ENCODE data around the gene GLP2R. TPM values are rescaled to one million over a fixed set of nuclear protein-coding genes. Genes with fewer than 3 reads are reported as not detected.

GLP2R gene
- polyA plus RNA-seq, 1 donor from 2014 or later: not detected

- H3K9ac ChIP-seq (ENCODE audit: low read length): no peak overlapping the region
- no peak overlapping the region for H3K4me3 ChIP-seq (ENCODE audit: low read length)
- H3K9me2 ChIP-seq (ENCODE audit: insufficient read depth, low read length): no peaks in the 10 kb centered on the region
- no peaks in the 10 kb centered on the region for H3K9me3 ChIP-seq (ENCODE audit: low read length)
- TF ChIP-seq RAD21 (conservative IDR thresholded peaks at IDR 0.05): no peak
- no peak for TF ChIP-seq SMC3 (conservative IDR thresholded peaks at IDR 0.05; ENCODE audit: poor library complexity)
- no peak for TF ChIP-seq POLR2AphosphoS5 (IDR thresholded peaks at IDR 0.05)
- TF ChIP-seq TAF1 (IDR thresholded peaks at IDR 0.05; ENCODE audit: low read depth): no peak
- TF ChIP-seq REST (IDR thresholded peaks at IDR 0.05; ENCODE audit: borderline replicate concordance): no peak
- H2AFZ ChIP-seq (ENCODE audit: low read depth, low read length): no peak overlapping the region
- H3K79me2 ChIP-seq (replicated peaks; ENCODE audit: insufficient read depth, low read length): no peaks in the 10 kb centered on the region
- no peak overlapping the region for H3K4me2 ChIP-seq (ENCODE audit: low read length)
- H3F3A ChIP-seq (ENCODE audit: insufficient read depth, low read length, poor library complexity, severe bottlenecking): no peaks in the 10 kb centered on the region
- no peaks in the 10 kb centered on the region for H3K27me3 ChIP-seq (ENCODE audit: insufficient read depth, low read depth, low read length)
- no peak overlapping the region for H3K27ac ChIP-seq (ENCODE audit: low read length)
- H3K36me3 ChIP-seq (ENCODE audit: insufficient read depth, low read length): no peaks in the 10 kb centered on the region
- no peaks in the 10 kb centered on the region for H4K20me1 ChIP-seq (ENCODE audit: insufficient read depth)
These were observed 74.4 kb downstream of the GLP2R start for GRCh38 chr17:9900044-9900594.

- Histone ChIP-seq H3K27ac (ENCODE audit: low read length) (no peak overlapping the region), H4K20me1 (ENCODE audit: insufficient read depth) (no peaks in the 10 kb centered on the region), H3K36me3 (ENCODE audit: insufficient read depth, low read length) (no peaks in the 10 kb centered on the region), H3K9ac (ENCODE audit: low read length) (no peak overlapping the region), H3K79me2 (replicated peaks; ENCODE audit: insufficient read depth, low read length) (no peaks in the 10 kb centered on the region), H3K4me2 (ENCODE audit: low read length) (no peak overlapping the region), H3K9me2 (ENCODE audit: insufficient read depth, low read length) (no peaks in the 10 kb centered on the region), H3F3A (ENCODE audit: insufficient read depth, low read length, poor library complexity, severe bottlenecking) (no peaks in the 10 kb centered on the region), H3K27me3 (ENCODE audit: insufficient read depth, low read depth, low read length) (no peaks in the 10 kb centered on the region), H3K9me3 (ENCODE audit: low read length) (no peaks in the 10 kb centered on the region), H3K4me3 (ENCODE audit: low read length) (no peak overlapping the region), H2AFZ (ENCODE audit: low read depth, low read length) (no peak overlapping the region)
- TF ChIP-seq TAF1 (IDR thresholded peaks at IDR 0.05; ENCODE audit: low read depth) (no peak), RAD21 (conservative IDR thresholded peaks at IDR 0.05) (no peak), CTCF (IDR thresholded peaks at IDR 0.05; ENCODE audit: poor library complexity, severe bottlenecking) (no peak), REST (IDR thresholded peaks at IDR 0.05; ENCODE audit: borderline replicate concordance) (no peak), MXI1 (conservative IDR thresholded peaks at IDR 0.05; ENCODE audit: poor library complexity, severe bottlenecking) (no peak), SMC3 (conservative IDR thresholded peaks at IDR 0.05; ENCODE audit: poor library complexity) (no peak), EZH2 (IDR thresholded peaks at IDR 0.05; ENCODE audit: borderline replicate concordance, insufficient read depth, low read length, poor library complexity, severe bottlenecking) (no peak), EP300 (conservative IDR thresholded peaks at IDR 0.05; ENCODE audit: poor library complexity, severe bottlenecking) (no peak), POLR2AphosphoS5 (IDR thresholded peaks at IDR 0.05) (no peak)
These were observed 75.1 kb downstream of the GLP2R start for GRCh38 chr17:9900784-9901183.
